Endothelial cell of umbilical vein (primary cell): ENCODE data around the gene TTC27. TPM values are rescaled to one million over a fixed set of nuclear protein-coding genes. Genes with fewer than 3 reads are reported as not detected.

Experiments
- BruUV-seq: library from RNA; stranded (reverse); fragments of 400-500 nt; replicated peaks from 2 replicates; lab custom pipeline; 2021; lab: Mats Ljungman, UMichigan
- CTCF ChIA-PET: fragments of 300-600, 350-600 bp; sonication (Branson Sonifier 250); formaldehyde crosslinking; loops from one replicate; lab custom pipeline; 2021; ENCODE audit warnings: antibody characterized with exemption, inconsistent platforms; lab: Charles Lee
- POLR2A ChIA-PET: fragments of 300-600, 350-600 bp; sonication (Branson Sonifier 250); formaldehyde crosslinking; loops from one replicate; lab custom pipeline; 2021; ENCODE audit warnings: antibody characterized with exemption, inconsistent platforms; lab: Charles Lee
- DNase-seq: peaks from one replicate; pipeline ENCODE4 v3.0.0-alpha.2; 2011; ENCODE audit warnings: low read depth, low spot score
- FAIRE-seq: peaks from 2 replicates; lab custom pipeline; 2011; peaks lifted over from hg19 to GRCh38; lab: Jason Lieb, UNC
- H2AFZ ChIP-seq: 2 replicates; pipeline ENCODE4 v1.6.0; 2012; ENCODE audit warnings: low read depth, low read length, control low read depth, inconsistent platforms
- H3K27ac ChIP-seq: 2 replicates; pipeline ENCODE4 v1.5.1; 2011; ENCODE audit warnings: low read depth, mild to moderate bottlenecking, control low read depth, low read length, moderate library complexity; ENCODE audit not compliant: insufficient read depth
- H3K27me3 ChIP-seq, 2 experiments: 2 replicates each; pipeline versions ENCODE4 v1.6.0 to v1.6.1; 2011; ENCODE audit warnings: low read length in 2 of 2, mixed read lengths in 1 of 2; ENCODE audit not compliant: control insufficient read depth in 2 of 2, insufficient read depth in 2 of 2
- H3K36me3 ChIP-seq, 2 experiments: 2 replicates in 1 of 2; 3 replicates in 1 of 2; pipeline ENCODE4 v1.5.1; 2011; ENCODE audit warnings: low read length in 2 of 2, mild to moderate bottlenecking in 1 of 2, moderate library complexity in 1 of 2; ENCODE audit not compliant: control insufficient read depth in 2 of 2, insufficient read depth in 2 of 2; ENCODE audit errors: extremely low read depth in 1 of 2
- H3K4me1 ChIP-seq: 3 replicates; pipeline ENCODE4 v1.5.1; 2011; ENCODE audit warnings: mild to moderate bottlenecking, low read length; ENCODE audit not compliant: control insufficient read depth, insufficient read depth; ENCODE audit errors: extremely low read depth
- H3K4me2 ChIP-seq: 2 replicates; pipeline ENCODE4 v1.6.1; 2011; ENCODE audit warnings: low read length, control low read depth, mixed read lengths; ENCODE audit not compliant: insufficient read depth
- H3K4me3 ChIP-seq, 3 experiments: fragments of 200-600 bp in 1 of 3; sonication (generic), shearing (Covaris generic) in 1 of 3; replicated peaks in 1 of 3; 2 replicates each; pipeline ENCODE4 v1.5.1; 2011 to 2016; ENCODE audit warnings: control low read depth in 3 of 3, low read length in 3 of 3, mild to moderate bottlenecking in 2 of 3, inconsistent platforms in 1 of 3, low read depth in 1 of 3, moderate library complexity in 1 of 3; ENCODE audit not compliant: insufficient read depth in 1 of 3
- H3K79me2 ChIP-seq: 2 replicates; pipeline ENCODE4 v1.6.0; 2012; ENCODE audit warnings: low read length, inconsistent platforms; ENCODE audit not compliant: control insufficient read depth, insufficient read depth
- H3K9ac ChIP-seq: replicated peaks from 2 replicates; pipeline ENCODE3; 2011; ENCODE audit warnings: low read length, control low read depth; ENCODE audit not compliant: insufficient read depth; ENCODE audit errors: extremely low read depth
- H3K9me1 ChIP-seq: replicated peaks from 3 replicates; pipeline ENCODE4 v1.6.0; 2011; ENCODE audit warnings: mild to moderate bottlenecking, low read length; ENCODE audit not compliant: control insufficient read depth, insufficient read depth; ENCODE audit errors: extremely low read depth
- H3K9me3 ChIP-seq: replicated peaks from 2 replicates; pipeline ENCODE4 v1.5.1; 2012; ENCODE audit warnings: low read length, inconsistent platforms; ENCODE audit not compliant: control insufficient read depth, insufficient read depth
- H4K20me1 ChIP-seq: replicated peaks from 2 replicates; pipeline ENCODE3; 2011; ENCODE audit warnings: mild to moderate bottlenecking, low read length; ENCODE audit not compliant: control insufficient read depth, insufficient read depth; ENCODE audit errors: extremely low read depth
- CTCF ChIP-seq, 2 donors: IDR thresholded peaks; 1 replicate in 1 of 2; 2 replicates in 1 of 2; pipeline ENCODE4 v1.5.1; 2011; ENCODE audit warnings: low read length in 2 of 2, mild to moderate bottlenecking in 2 of 2, moderate library complexity in 2 of 2, control low read depth in 1 of 2, inconsistent platforms in 1 of 2, low read depth in 1 of 2; ENCODE audit not compliant: insufficient read depth in 1 of 2; ENCODE audit errors: extremely low read depth in 1 of 2
- EZH2 ChIP-seq: IDR thresholded peaks from 2 replicates; pipeline ENCODE4 v1.6.1; 2012; ENCODE audit warnings: borderline replicate concordance, low read depth, mild to moderate bottlenecking, moderate library complexity, low read length, inconsistent platforms; ENCODE audit not compliant: severe bottlenecking
- FOS ChIP-seq: IDR thresholded peaks from 2 replicates; pipeline ENCODE4 v1.6.1; 2011; ENCODE audit warnings: mild to moderate bottlenecking, low read length, moderate library complexity, borderline replicate concordance; ENCODE audit not compliant: insufficient read depth
- GATA2 ChIP-seq: IDR thresholded peaks from 2 replicates; pipeline ENCODE4 v1.7.0; 2011; ENCODE audit warnings: low read depth, mild to moderate bottlenecking, moderate library complexity, mixed read lengths, low read length; ENCODE audit not compliant: insufficient read length, insufficient read depth
- JUN ChIP-seq: IDR thresholded peaks from 2 replicates; pipeline ENCODE4 v1.6.1; 2011; ENCODE audit warnings: borderline replicate concordance, low read depth; ENCODE audit not compliant: insufficient read length, insufficient read depth
- MAX ChIP-seq: IDR thresholded peaks from 2 replicates; pipeline ENCODE4 v1.6.1; 2011; ENCODE audit not compliant: insufficient read depth, insufficient read length
- MYC ChIP-seq: IDR thresholded peaks from one replicate; pipeline ENCODE4 v1.6.1; 2011; ENCODE audit warnings: mild to moderate bottlenecking, low read depth, low read length
- POLR2A ChIP-seq: IDR thresholded peaks from 2 replicates; pipeline ENCODE4 v1.6.1; 2012; ENCODE audit warnings: low read depth, mild to moderate bottlenecking, control low read depth, low read length
- POLR2AphosphoS5 ChIP-seq: IDR thresholded peaks from 2 replicates; pipeline ENCODE4 v1.6.1; 2012; ENCODE audit warnings: low read depth, mild to moderate bottlenecking, control low read depth, low read length, moderate library complexity; ENCODE audit not compliant: insufficient read depth
- dilution Hi-C: fragments of 300-500 bp; cut with MboI; formaldehyde crosslinking; loops from one replicate; pipeline ENCODE4 v1.15.0; 2019; ENCODE audit warnings: low sequenced_read_pairs; ENCODE audit not compliant: extremely low pct_ligation_motif_present
- intact Hi-C: fragments of 100-400 bp; cut with micrococcal nuclease; formaldehyde crosslinking; loops from one replicate; pipeline ENCODE4 v1.10.0; 2022
- polyA plus RNA-seq, 4 experiments: library from polyadenylated mRNA; depleted of rRNA in 3 of 4; stranded (reverse) in 3 of 4; unstranded in 1 of 4; fragments of >200 nt; gene quantifications; 2 replicates each; pipeline versions ENCODE4 v1.2.1 to v1.2.3, GENCODE V29; 2011 to 2012; ENCODE audit warnings: missing spikeins in 1 of 4
- total RNA-seq: library from RNA; stranded (reverse); gene quantifications from 2 replicates; pipeline ENCODE4 v1.2.3, GENCODE V29; 2021

The TTC27 gene
- total and polyA plus RNA-seq, 2 donors (not counting 3 experiments of a cell fraction or from before 2014, with no cell fraction given): 16.3 to 20.1 TPM

- no peaks in the 10 kb centered on the region for H4K20me1 ChIP-seq
- H3K4me3 ChIP-seq: no peak overlapping the region
- BruUV-seq: no TSS peak
- FAIRE-seq (no peak), DNase-seq (no peak)
- no peak overlapping the region for H3K9ac ChIP-seq
- no peak overlapping the region for H2AFZ ChIP-seq
- ChIA-PET CTCF (interaction anchor here (2.0 kb wide), 1 partner anchor 10 kb away, joined by 6 read pairs; no protein-coding TSS in a partner anchor), POLR2A (no interaction called here)
- H3K4me2 ChIP-seq: no peak overlapping the region
- H3K27ac ChIP-seq: no peak overlapping the region
- intact Hi-C loops: no loop called here
- no peaks in the 10 kb centered on the region for H3K36me3 ChIP-seq
- TF ChIP-seq POLR2A: no peak
- no peak for TF ChIP-seq EZH2
- no peak for TF ChIP-seq CTCF (IDR thresholded peaks at IDR 0.05; ENCODE audit: extremely low read depth in 1 of 2, insufficient read depth in 1 of 2, low read depth in 1 of 2, low read length in 2 of 2)
- TF ChIP-seq POLR2AphosphoS5: no peak
- TF ChIP-seq MAX: no peak
- no peak for TF ChIP-seq FOS
- TF ChIP-seq JUN: no peak
- TF ChIP-seq GATA2: no peak
- TF ChIP-seq MYC: no peak
- H3K4me1 ChIP-seq: no peaks in the 10 kb centered on the region
- H3K27me3 ChIP-seq: no peaks in the 10 kb centered on the region
- dilution Hi-C loops: no loop called here
- H3K9me3 ChIP-seq: no peaks in the 10 kb centered on the region
- no peaks in the 10 kb centered on the region for H3K79me2 ChIP-seq
- H3K9me1 ChIP-seq: no peaks in the 10 kb centered on the region
These were observed 93.5 kb downstream of the TTC27 start for GRCh38 chr2:32721376-32721775.
